ENCODE results near the gene BCAS3.
"Not testable (repeated sequence)": the region's sequence is repeated elsewhere in the genome, so short reads cannot be mapped to it uniquely, and the experiment has no call there.

Gene BCAS3

GRCh38 chr17:61017317-61018006 lies 339.8 kb downstream of the BCAS3 start:
- DNase-seq: no peak

- no peak for DNase-seq
Measured at GRCh38 chr17:61018938-61019337, 341.3 kb downstream of the BCAS3 start.

GRCh38 chr17:61023996-61024395 lies 346.3 kb downstream of the BCAS3 start:
- DNase-seq: no peak

DNA sequence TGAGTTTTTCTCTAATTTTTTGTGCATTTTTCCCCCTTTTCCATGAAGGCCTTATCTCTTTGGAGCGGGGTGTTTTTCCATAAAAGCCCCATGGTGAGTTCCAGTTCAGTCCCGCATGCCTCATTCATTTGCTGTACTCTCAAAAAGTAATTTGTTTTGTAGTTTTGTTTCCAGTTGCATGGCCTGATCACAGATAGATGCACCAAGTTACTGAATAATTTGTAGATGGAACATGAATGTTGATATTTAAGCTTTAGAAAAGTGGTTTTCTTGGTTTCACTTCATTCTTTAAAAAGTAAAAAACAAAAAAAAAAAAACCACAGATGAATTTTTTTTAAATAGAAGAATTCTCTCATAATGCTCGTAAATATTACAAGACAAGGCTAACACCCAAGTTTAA lies 349.2 kb downstream of the BCAS3 start:
- no peak for DNase-seq

DNA sequence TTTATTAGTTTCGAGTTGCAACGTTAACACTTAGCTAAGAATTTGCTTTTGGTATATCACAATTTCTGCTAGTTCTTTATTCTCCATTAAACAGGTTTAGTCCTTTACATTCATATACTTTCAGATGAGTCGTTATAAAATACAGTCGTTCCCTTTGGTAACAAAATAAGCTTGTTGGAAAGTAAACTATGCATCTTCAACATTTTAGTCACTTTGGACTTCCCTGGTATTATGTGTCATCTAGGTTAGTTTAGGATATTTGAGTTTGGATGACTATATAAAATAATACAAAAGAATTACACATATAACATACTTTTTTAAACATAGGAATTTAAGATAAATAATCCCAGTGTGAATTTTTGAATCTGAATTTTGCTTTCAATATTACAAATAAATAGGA lies 351.5 kb downstream of the BCAS3 start:
- DNase-seq: no peak

- DNase-seq: no peak
Measured at GRCh38 chr17:61040666-61041065, 363.0 kb downstream of the BCAS3 start.

GRCh38 chr17:61042348-61042747 lies 364.7 kb downstream of the BCAS3 start:
- not testable (repeated sequence) for DNase-seq

- no peak for DNase-seq
Measured at GRCh38 chr17:61047515-61047914, 369.9 kb downstream of the BCAS3 start.

- no peak for DNase-seq
Measured at GRCh38 chr17:61048376-61049106, 370.9 kb downstream of the BCAS3 start.

GRCh38 chr17:61053469-61053868 lies 375.8 kb downstream of the BCAS3 start:
- DNase-seq: no peak

DNA sequence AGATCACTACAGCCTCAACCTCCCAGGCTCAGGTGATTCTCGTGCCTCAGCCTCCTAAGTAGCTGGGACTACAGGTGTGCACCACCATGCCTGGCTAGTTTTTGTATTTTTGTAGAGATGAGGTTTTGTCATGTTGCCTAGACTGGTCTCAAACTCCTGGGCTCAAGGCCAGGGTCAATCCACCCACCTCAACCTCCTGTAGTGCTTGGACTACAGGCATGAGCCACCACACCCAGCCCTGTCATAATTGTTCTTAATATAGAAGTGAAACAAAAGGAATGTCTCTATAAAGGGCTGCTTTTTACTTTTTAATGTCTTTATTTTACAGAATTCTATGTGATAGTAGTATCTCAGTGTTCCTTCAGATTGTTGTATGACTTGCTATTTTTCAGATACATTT lies 376.8 kb downstream of the BCAS3 start:
- DNase-seq: no peak

DNA sequence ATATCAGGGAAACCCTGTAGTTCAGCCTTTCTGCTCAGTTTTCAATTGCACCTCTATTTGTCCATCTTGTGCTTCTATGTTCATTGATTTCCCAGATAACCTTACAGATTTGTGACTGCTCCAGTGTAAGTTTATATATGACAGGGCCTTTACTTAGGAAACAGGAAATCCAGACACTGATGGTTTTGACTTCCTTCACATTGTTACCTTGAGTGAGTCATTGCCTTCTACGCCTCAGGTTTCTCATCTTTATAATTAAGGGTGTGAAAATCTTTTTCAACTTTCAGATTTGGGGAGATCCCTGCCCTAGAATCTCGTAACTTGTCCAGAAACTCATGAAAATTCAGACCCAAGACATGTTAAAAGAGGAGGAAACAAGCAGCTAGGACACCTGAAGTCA lies 379.6 kb downstream of the BCAS3 start:
- DNase-seq: no peak

- no peak for DNase-seq
Measured at GRCh38 chr17:61058066-61058465, 380.4 kb downstream of the BCAS3 start.

DNA sequence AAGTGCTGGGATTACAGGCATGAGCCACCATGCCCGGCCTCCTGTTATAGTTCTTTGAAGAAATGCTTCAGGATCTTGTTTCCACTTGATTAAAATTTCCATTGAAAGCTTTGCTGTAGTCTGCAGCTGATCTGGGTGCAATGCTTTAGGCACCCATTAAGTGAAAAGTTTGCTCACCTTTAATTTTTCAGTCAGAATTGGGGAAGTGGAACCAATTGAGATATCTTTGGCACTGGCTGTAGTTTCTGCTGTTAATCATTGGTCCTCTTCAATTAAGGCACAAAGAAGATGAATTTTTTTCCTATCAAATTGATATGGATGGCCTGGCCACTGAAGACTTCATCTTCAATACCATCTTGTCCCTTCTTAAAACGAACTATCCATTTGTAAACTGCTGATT lies 385.9 kb downstream of the BCAS3 start:
- no peak for DNase-seq

- no peak for DNase-seq
Measured at GRCh38 chr17:61064087-61064951, 386.7 kb downstream of the BCAS3 start.

DNA sequence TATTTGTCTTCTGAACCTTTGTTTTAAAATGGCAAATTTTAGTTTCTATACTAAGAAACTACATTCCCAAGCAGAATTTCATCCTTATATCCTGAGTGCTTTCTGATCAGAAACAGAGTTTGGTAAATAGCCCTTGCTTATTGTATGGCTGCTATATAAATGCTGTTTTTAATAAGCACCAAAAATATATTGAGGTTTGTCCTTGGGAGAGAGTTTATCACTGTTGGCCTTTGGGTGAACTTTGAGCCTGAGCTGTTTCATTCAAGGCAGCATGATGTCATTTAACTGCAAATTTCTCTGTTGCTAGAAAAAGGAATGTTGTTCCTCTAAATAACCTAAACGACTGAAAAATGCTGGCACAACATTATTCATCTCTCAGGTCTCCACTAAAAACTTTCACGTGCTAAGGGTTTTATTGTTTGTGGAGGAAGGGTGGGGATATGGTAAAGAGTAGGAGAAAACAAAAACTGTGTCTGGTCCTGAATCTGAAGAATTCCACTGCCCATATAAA lies 387.7 kb downstream of the BCAS3 start:
- DNase-seq: no peak

GRCh38 chr17:61066062-61066461 lies 388.4 kb downstream of the BCAS3 start:
- DNase-seq: no peak

DNA sequence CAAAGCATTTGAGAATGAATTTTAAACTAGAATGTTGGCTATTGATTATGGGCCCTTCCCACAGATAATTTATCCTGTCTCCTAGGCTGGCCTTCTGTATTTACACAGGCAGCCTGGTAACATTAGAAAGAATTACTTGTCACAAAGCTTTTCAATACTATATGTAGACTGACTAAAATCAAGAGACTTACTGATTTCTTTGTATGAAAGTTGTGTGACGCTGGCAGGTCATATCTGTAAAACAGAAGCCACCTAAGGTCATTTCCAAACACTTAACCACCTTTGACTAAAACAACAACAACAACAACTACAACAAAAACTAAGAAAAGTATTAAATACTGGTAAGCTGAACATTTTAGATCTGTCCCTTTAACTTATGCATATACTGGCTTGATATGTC lies 393.0 kb downstream of the BCAS3 start:
- no peak for DNase-seq

- no peak for DNase-seq
Measured at GRCh38 chr17:61072648-61073047, 395.0 kb downstream of the BCAS3 start.

GRCh38 chr17:61073131-61073530 lies 395.5 kb downstream of the BCAS3 start:
- DNase-seq: no peak

GRCh38 chr17:61073799-61074513 lies 396.3 kb downstream of the BCAS3 start:
- no peak for DNase-seq

DNA sequence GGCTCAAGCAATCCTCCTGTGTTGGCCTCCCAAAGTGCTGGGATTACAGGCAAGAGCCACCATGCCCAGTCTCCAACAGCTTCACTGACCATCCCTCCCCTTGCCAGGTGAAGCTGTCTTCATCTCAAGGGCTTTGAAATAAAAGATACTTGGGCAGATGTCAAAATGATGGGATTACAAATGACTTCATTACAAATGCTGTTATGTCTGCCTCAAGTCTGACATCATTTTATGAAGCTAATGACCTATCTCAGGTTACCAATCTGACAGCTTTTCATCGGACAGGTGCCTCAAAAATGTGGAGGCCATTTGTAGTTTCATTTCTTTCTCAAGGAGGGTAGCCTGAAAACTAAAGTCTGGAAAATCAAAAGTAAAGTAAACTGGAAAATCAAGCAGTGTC lies 398.3 kb downstream of the BCAS3 start:
- no peak for DNase-seq

GRCh38 chr17:61076621-61077031 lies 399.0 kb downstream of the BCAS3 start:
- DNase-seq: no peak

Data from NCI-H1417 treated with DMSO at 0.1 percent for 48 hours (cell line).